ENCODE measurements around the gene PTPRK. TPM values are rescaled to one million over a fixed set of nuclear protein-coding genes. Genes with fewer than 3 reads are reported as not detected.

Gene PTPRK
- total RNA-seq, 1 donor from 2014 or later: 4.2 TPM

- peaks cover 5% of the 10 kb centered on the region for H3K4me1 Mint-ChIP-seq (ENCODE audit: low read depth)
- no peaks in the 10 kb centered on the region for H3K9me3 Mint-ChIP-seq
- no peak for DNase-seq (ENCODE audit: low spot score)
- H3K27me3 Mint-ChIP-seq (ENCODE audit: low read depth): peaks cover 1% of the 10 kb centered on the region
- H3K36me3 Mint-ChIP-seq (ENCODE audit: low read depth): no peaks in the 10 kb centered on the region
- intact Hi-C loops (cut with micrococcal nuclease): no loop called here
- no peak overlapping the region for H3K27ac Mint-ChIP-seq
- no peak overlapping the region for H3K4me3 Mint-ChIP-seq (ENCODE audit: low read depth)
Observed at GRCh38 chr6:128071212-128071611, 449.2 kb downstream of the PTPRK start.

GRCh38 chr6:128070406-128070805 is 450.0 kb downstream of the PTPRK start:
- peaks cover 5% of the 10 kb centered on the region for H3K4me1 Mint-ChIP-seq (ENCODE audit: low read depth)
- no peak overlapping the region for H3K4me3 Mint-ChIP-seq (ENCODE audit: low read depth)
- H3K36me3 Mint-ChIP-seq (ENCODE audit: low read depth): no peaks in the 10 kb centered on the region
- intact Hi-C loops (cut with micrococcal nuclease): no loop called here
- H3K27me3 Mint-ChIP-seq (ENCODE audit: low read depth): peaks cover 1% of the 10 kb centered on the region
- H3K9me3 Mint-ChIP-seq: no peaks in the 10 kb centered on the region
- DNase-seq (ENCODE audit: low spot score): no peak
- H3K27ac Mint-ChIP-seq: no peak overlapping the region

GRCh38 chr6:128069188-128069587 is 451.2 kb downstream of the PTPRK start:
- Mint-ChIP-seq H3K9me3 (no peaks in the 10 kb centered on the region), H3K27me3 (ENCODE audit: low read depth) (peaks cover 1% of the 10 kb centered on the region), H3K4me3 (ENCODE audit: low read depth) (no peak overlapping the region), H3K36me3 (ENCODE audit: low read depth) (no peaks in the 10 kb centered on the region), H3K4me1 (ENCODE audit: low read depth) (peaks cover 8% of the 10 kb centered on the region), H3K27ac (no peak overlapping the region)
- DNase-seq (ENCODE audit: low spot score): no peak
- intact Hi-C loops (cut with micrococcal nuclease): no loop called here

GRCh38 chr6:128068119-128068479 is 452.3 kb downstream of the PTPRK start:
- H3K4me1 Mint-ChIP-seq (ENCODE audit: low read depth): peaks cover 8% of the 10 kb centered on the region
- H3K36me3 Mint-ChIP-seq (ENCODE audit: low read depth): no peaks in the 10 kb centered on the region
- no peaks in the 10 kb centered on the region for H3K9me3 Mint-ChIP-seq
- intact Hi-C loops (cut with micrococcal nuclease): no loop called here
- H3K4me3 Mint-ChIP-seq (ENCODE audit: low read depth): no peak overlapping the region
- DNase-seq (ENCODE audit: low spot score): no peak
- no peak overlapping the region for H3K27ac Mint-ChIP-seq
- H3K27me3 Mint-ChIP-seq (ENCODE audit: low read depth): peaks cover 1% of the 10 kb centered on the region

GRCh38 chr6:128067446-128068118 is 452.8 kb downstream of the PTPRK start:
- H3K4me1 Mint-ChIP-seq (ENCODE audit: low read depth): peaks cover 8% of the 10 kb centered on the region
- peaks cover 1% of the 10 kb centered on the region for H3K27me3 Mint-ChIP-seq (ENCODE audit: low read depth)
- no peaks in the 10 kb centered on the region for H3K36me3 Mint-ChIP-seq (ENCODE audit: low read depth)
- no peak overlapping the region for H3K4me3 Mint-ChIP-seq (ENCODE audit: low read depth)
- no peak overlapping the region for H3K27ac Mint-ChIP-seq
- no peaks in the 10 kb centered on the region for H3K9me3 Mint-ChIP-seq
- no peak for DNase-seq (ENCODE audit: low spot score)
- intact Hi-C loops (cut with micrococcal nuclease): no loop called here

- intact Hi-C loops (cut with micrococcal nuclease): no loop called here
- Mint-ChIP-seq H3K27me3 (ENCODE audit: low read depth) (peaks cover 3% of the 10 kb centered on the region), H3K4me1 (ENCODE audit: low read depth) (peaks cover 3% of the 10 kb centered on the region), H3K9me3 (no peaks in the 10 kb centered on the region), H3K4me3 (ENCODE audit: low read depth) (no peak overlapping the region), H3K36me3 (ENCODE audit: low read depth) (no peaks in the 10 kb centered on the region), H3K27ac (no peak overlapping the region)
- DNase-seq (ENCODE audit: low spot score): no peak
Observed at GRCh38 chr6:128065072-128065471, 455.3 kb downstream of the PTPRK start.

- Mint-ChIP-seq H3K4me1 (ENCODE audit: low read depth) (peaks cover 3% of the 10 kb centered on the region), H3K4me3 (ENCODE audit: low read depth) (no peak overlapping the region), H3K36me3 (ENCODE audit: low read depth) (no peaks in the 10 kb centered on the region), H3K27me3 (ENCODE audit: low read depth) (peaks cover 3% of the 10 kb centered on the region), H3K27ac (no peak overlapping the region), H3K9me3 (no peaks in the 10 kb centered on the region)
- no peak for DNase-seq (ENCODE audit: low spot score)
- intact Hi-C loops (cut with micrococcal nuclease): no loop called here
Observed at GRCh38 chr6:128064540-128064895, 455.9 kb downstream of the PTPRK start.

- Mint-ChIP-seq H3K36me3 (ENCODE audit: low read depth) (no peaks in the 10 kb centered on the region), H3K27ac (no peak overlapping the region), H3K9me3 (no peaks in the 10 kb centered on the region), H3K27me3 (ENCODE audit: low read depth) (peaks cover 3% of the 10 kb centered on the region), H3K4me3 (ENCODE audit: low read depth) (no peak overlapping the region), H3K4me1 (ENCODE audit: low read depth) (peaks cover 3% of the 10 kb centered on the region)
- intact Hi-C loops (cut with micrococcal nuclease): no loop called here
- no peak for DNase-seq (ENCODE audit: low spot score)
Observed at GRCh38 chr6:128063850-128064539, 456.4 kb downstream of the PTPRK start.

- no peak for DNase-seq (ENCODE audit: low spot score)
- H3K4me3 Mint-ChIP-seq (ENCODE audit: low read depth): no peak overlapping the region
- no peaks in the 10 kb centered on the region for H3K9me3 Mint-ChIP-seq
- H3K4me1 Mint-ChIP-seq (ENCODE audit: low read depth): peaks cover 3% of the 10 kb centered on the region
- no peaks in the 10 kb centered on the region for H3K36me3 Mint-ChIP-seq (ENCODE audit: low read depth)
- peaks cover 1% of the 10 kb centered on the region for H3K27me3 Mint-ChIP-seq (ENCODE audit: low read depth)
- intact Hi-C loops (cut with micrococcal nuclease): no loop called here
- H3K27ac Mint-ChIP-seq: no peak overlapping the region
Observed at GRCh38 chr6:128062882-128063603, 457.4 kb downstream of the PTPRK start.

GRCh38 chr6:128057946-128058345 is 462.5 kb downstream of the PTPRK start:
- Mint-ChIP-seq H3K4me3 (ENCODE audit: low read depth) (no peak overlapping the region), H3K27ac (no peak overlapping the region), H3K27me3 (ENCODE audit: low read depth) (peaks cover 1% of the 10 kb centered on the region), H3K9me3 (no peaks in the 10 kb centered on the region), H3K4me1 (ENCODE audit: low read depth) (no peaks in the 10 kb centered on the region), H3K36me3 (ENCODE audit: low read depth) (no peaks in the 10 kb centered on the region)
- intact Hi-C loops (cut with micrococcal nuclease): no loop called here
- DNase-seq (ENCODE audit: low spot score): no peak

- DNase-seq (ENCODE audit: low spot score): no peak
- Mint-ChIP-seq H3K9me3 (no peaks in the 10 kb centered on the region), H3K36me3 (ENCODE audit: low read depth) (no peaks in the 10 kb centered on the region), H3K27me3 (ENCODE audit: low read depth) (peaks cover 1% of the 10 kb centered on the region), H3K4me3 (ENCODE audit: low read depth) (no peak overlapping the region), H3K27ac (no peak overlapping the region), H3K4me1 (ENCODE audit: low read depth) (no peaks in the 10 kb centered on the region)
- intact Hi-C loops (cut with micrococcal nuclease): no loop called here
Observed at GRCh38 chr6:128057541-128057940, 462.9 kb downstream of the PTPRK start.

GRCh38 chr6:128053109-128053508 is 467.3 kb downstream of the PTPRK start:
- no peaks in the 10 kb centered on the region for H3K27me3 Mint-ChIP-seq (ENCODE audit: low read depth)
- H3K4me3 Mint-ChIP-seq (ENCODE audit: low read depth): no peak overlapping the region
- DNase-seq (ENCODE audit: low spot score): no peak
- no peaks in the 10 kb centered on the region for H3K9me3 Mint-ChIP-seq
- H3K27ac Mint-ChIP-seq: no peak overlapping the region
- H3K36me3 Mint-ChIP-seq (ENCODE audit: low read depth): no peaks in the 10 kb centered on the region
- no peaks in the 10 kb centered on the region for H3K4me1 Mint-ChIP-seq (ENCODE audit: low read depth)
- intact Hi-C loops (cut with micrococcal nuclease): no loop called here

GRCh38 chr6:128047989-128048388 is 472.4 kb downstream of the PTPRK start:
- H3K4me3 Mint-ChIP-seq (ENCODE audit: low read depth): no peak overlapping the region
- no peak overlapping the region for H3K27ac Mint-ChIP-seq
- no peaks in the 10 kb centered on the region for H3K36me3 Mint-ChIP-seq (ENCODE audit: low read depth)
- H3K4me1 Mint-ChIP-seq (ENCODE audit: low read depth): no peaks in the 10 kb centered on the region
- intact Hi-C loops (cut with micrococcal nuclease): no loop called here
- no peaks in the 10 kb centered on the region for H3K9me3 Mint-ChIP-seq
- DNase-seq (ENCODE audit: low spot score): no peak
- no peaks in the 10 kb centered on the region for H3K27me3 Mint-ChIP-seq (ENCODE audit: low read depth)
